ENCODE data around the gene NSD2.

NSD2 gene

GRCh38 chr4:1961563-1961962 is 90.4 kb downstream of the NSD2 start:
- H3K36me3 ChIP-seq (ENCODE audit: control insufficient read depth, insufficient read depth, low read length): peaks cover 91% of the 10 kb centered on the region
- no peak overlapping the region for H3K9ac ChIP-seq (ENCODE audit: low read length)
- no peaks in the 10 kb centered on the region for H3K27me3 ChIP-seq (ENCODE audit: control insufficient read depth, insufficient read depth, low read length)
- H3K27ac ChIP-seq (ENCODE audit: low read depth, low read length): no peak overlapping the region
- H3K4me3 ChIP-seq (ENCODE audit: low read depth, low read length): no peak overlapping the region
- no peaks in the 10 kb centered on the region for H3K9me3 ChIP-seq (ENCODE audit: control insufficient read depth, insufficient read depth, low read depth, low read length)
- H3K4me1 ChIP-seq (ENCODE audit: control insufficient read depth, insufficient read depth, low read length): peaks cover 6% of the 10 kb centered on the region

GRCh38 chr4:1962980-1963379 is 91.8 kb downstream of the NSD2 start:
- no peak overlapping the region for H3K4me3 ChIP-seq (ENCODE audit: low read depth, low read length)
- H3K36me3 ChIP-seq (ENCODE audit: control insufficient read depth, insufficient read depth, low read length): peaks cover 85% of the 10 kb centered on the region
- peaks cover 6% of the 10 kb centered on the region for H3K4me1 ChIP-seq (ENCODE audit: control insufficient read depth, insufficient read depth, low read length)
- no peaks in the 10 kb centered on the region for H3K9me3 ChIP-seq (ENCODE audit: control insufficient read depth, insufficient read depth, low read depth, low read length)
- no peak overlapping the region for H3K9ac ChIP-seq (ENCODE audit: low read length)
- no peak overlapping the region for H3K27ac ChIP-seq (ENCODE audit: low read depth, low read length)
- H3K27me3 ChIP-seq (ENCODE audit: control insufficient read depth, insufficient read depth, low read length): no peaks in the 10 kb centered on the region

GRCh38 chr4:1964443-1964842 is 93.2 kb downstream of the NSD2 start:
- Histone ChIP-seq H3K36me3 (ENCODE audit: control insufficient read depth, insufficient read depth, low read length) (peaks cover 83% of the 10 kb centered on the region), H3K27ac (ENCODE audit: low read depth, low read length) (no peak overlapping the region)

GRCh38 chr4:1964971-1965370 is 93.8 kb downstream of the NSD2 start:
- Histone ChIP-seq H3K9ac (ENCODE audit: low read length) (no peak overlapping the region), H3K9me3 (ENCODE audit: control insufficient read depth, insufficient read depth, low read depth, low read length) (no peaks in the 10 kb centered on the region), H3K27me3 (ENCODE audit: control insufficient read depth, insufficient read depth, low read length) (no peaks in the 10 kb centered on the region), H3K4me1 (ENCODE audit: control insufficient read depth, insufficient read depth, low read length) (peaks cover 6% of the 10 kb centered on the region), H3K4me3 (ENCODE audit: low read depth, low read length) (no peak overlapping the region), H3K27ac (ENCODE audit: low read depth, low read length) (no peak overlapping the region), H3K36me3 (ENCODE audit: control insufficient read depth, insufficient read depth, low read length) (peaks cover 81% of the 10 kb centered on the region)

More at GRCh38 chr4:1964443-1964842, 93.2 kb downstream of the NSD2 start:
- Histone ChIP-seq H3K27me3 (ENCODE audit: control insufficient read depth, insufficient read depth, low read length) (no peaks in the 10 kb centered on the region), H3K9me3 (ENCODE audit: control insufficient read depth, insufficient read depth, low read depth, low read length) (no peaks in the 10 kb centered on the region), H3K4me3 (ENCODE audit: low read depth, low read length) (no peak overlapping the region), H3K9ac (ENCODE audit: low read length) (peak overlapping the region; percentile 20), H3K4me1 (ENCODE audit: control insufficient read depth, insufficient read depth, low read length) (peaks cover 6% of the 10 kb centered on the region)

- Histone ChIP-seq H3K9me3 (ENCODE audit: control insufficient read depth, insufficient read depth, low read depth, low read length) (no peaks in the 10 kb centered on the region), H3K4me3 (ENCODE audit: low read depth, low read length) (no peak overlapping the region), H3K27me3 (ENCODE audit: control insufficient read depth, insufficient read depth, low read length) (no peaks in the 10 kb centered on the region), H3K9ac (ENCODE audit: low read length) (no peak overlapping the region), H3K27ac (ENCODE audit: low read depth, low read length) (no peak overlapping the region), H3K36me3 (ENCODE audit: control insufficient read depth, insufficient read depth, low read length) (peaks cover 77% of the 10 kb centered on the region), H3K4me1 (ENCODE audit: control insufficient read depth, insufficient read depth, low read length) (peaks cover 6% of the 10 kb centered on the region)
These were observed 96.4 kb downstream of the NSD2 start for GRCh38 chr4:1967512-1968149.

- Histone ChIP-seq H3K27ac (ENCODE audit: low read depth, low read length) (no peak overlapping the region), H3K4me1 (ENCODE audit: control insufficient read depth, insufficient read depth, low read length) (peaks cover 6% of the 10 kb centered on the region), H3K9ac (ENCODE audit: low read length) (no peak overlapping the region), H3K9me3 (ENCODE audit: control insufficient read depth, insufficient read depth, low read depth, low read length) (no peaks in the 10 kb centered on the region), H3K27me3 (ENCODE audit: control insufficient read depth, insufficient read depth, low read length) (no peaks in the 10 kb centered on the region), H3K36me3 (ENCODE audit: control insufficient read depth, insufficient read depth, low read length) (peaks cover 77% of the 10 kb centered on the region), H3K4me3 (ENCODE audit: low read depth, low read length) (no peak overlapping the region)
These were observed 97.6 kb downstream of the NSD2 start for GRCh38 chr4:1968686-1969295.

- Histone ChIP-seq H3K4me1 (ENCODE audit: control insufficient read depth, insufficient read depth, low read length) (no peaks in the 10 kb centered on the region), H3K27me3 (ENCODE audit: control insufficient read depth, insufficient read depth, low read length) (no peaks in the 10 kb centered on the region), H3K9me3 (ENCODE audit: control insufficient read depth, insufficient read depth, low read depth, low read length) (no peaks in the 10 kb centered on the region), H3K4me3 (ENCODE audit: low read depth, low read length) (no peak overlapping the region), H3K36me3 (ENCODE audit: control insufficient read depth, insufficient read depth, low read length) (peaks cover 80% of the 10 kb centered on the region), H3K9ac (ENCODE audit: low read length) (no peak overlapping the region), H3K27ac (ENCODE audit: low read depth, low read length) (no peak overlapping the region)
These were observed 98.9 kb downstream of the NSD2 start for GRCh38 chr4:1969928-1970723.

- H3K9me3 ChIP-seq (ENCODE audit: control insufficient read depth, insufficient read depth, low read depth, low read length): no peaks in the 10 kb centered on the region
- no peaks in the 10 kb centered on the region for H3K27me3 ChIP-seq (ENCODE audit: control insufficient read depth, insufficient read depth, low read length)
- H3K4me1 ChIP-seq (ENCODE audit: control insufficient read depth, insufficient read depth, low read length): no peaks in the 10 kb centered on the region
- no peak overlapping the region for H3K27ac ChIP-seq (ENCODE audit: low read depth, low read length)
- H3K36me3 ChIP-seq (ENCODE audit: control insufficient read depth, insufficient read depth, low read length): peaks cover 80% of the 10 kb centered on the region
- H3K9ac ChIP-seq (ENCODE audit: low read length): no peak overlapping the region
- H3K4me3 ChIP-seq (ENCODE audit: low read depth, low read length): no peak overlapping the region
These were observed 99.7 kb downstream of the NSD2 start for GRCh38 chr4:1970926-1971325.

GRCh38 chr4:1971456-1972200 is 100.4 kb downstream of the NSD2 start:
- H3K27ac ChIP-seq (ENCODE audit: low read depth, low read length): no peak overlapping the region
- no peaks in the 10 kb centered on the region for H3K9me3 ChIP-seq (ENCODE audit: control insufficient read depth, insufficient read depth, low read depth, low read length)
- H3K4me1 ChIP-seq (ENCODE audit: control insufficient read depth, insufficient read depth, low read length): no peaks in the 10 kb centered on the region
- peaks cover 84% of the 10 kb centered on the region for H3K36me3 ChIP-seq (ENCODE audit: control insufficient read depth, insufficient read depth, low read length)
- no peak overlapping the region for H3K4me3 ChIP-seq (ENCODE audit: low read depth, low read length)
- no peaks in the 10 kb centered on the region for H3K27me3 ChIP-seq (ENCODE audit: control insufficient read depth, insufficient read depth, low read length)
- H3K9ac ChIP-seq (ENCODE audit: low read length): no peak overlapping the region

GRCh38 chr4:1972414-1972813 is 101.2 kb downstream of the NSD2 start:
- H3K27ac ChIP-seq (ENCODE audit: low read depth, low read length): no peak overlapping the region
- no peaks in the 10 kb centered on the region for H3K27me3 ChIP-seq (ENCODE audit: control insufficient read depth, insufficient read depth, low read length)
- no peaks in the 10 kb centered on the region for H3K9me3 ChIP-seq (ENCODE audit: control insufficient read depth, insufficient read depth, low read depth, low read length)
- no peak overlapping the region for H3K4me3 ChIP-seq (ENCODE audit: low read depth, low read length)
- H3K9ac ChIP-seq (ENCODE audit: low read length): no peak overlapping the region
- H3K36me3 ChIP-seq (ENCODE audit: control insufficient read depth, insufficient read depth, low read length): peaks cover 91% of the 10 kb centered on the region
- no peaks in the 10 kb centered on the region for H3K4me1 ChIP-seq (ENCODE audit: control insufficient read depth, insufficient read depth, low read length)

Measured in HUES6 (cell line).